Ovary (tissue), 3 donors: Measurements from ENCODE around the gene NUP37.

ENCODE experiments used
- CTCF ChIP-seq, 3 donors: fragments of 450-650 bp in 2 of 3; fragments of 200-600 bp in 1 of 3; IDR thresholded peaks; one replicate each; pipeline versions ENCODE4 v1.5.1 to v1.8.0; 2016 to 2022; ENCODE audit warnings: antibody characterized with exemption in 3 of 3, mild to moderate bottlenecking in 1 of 3
- EP300 ChIP-seq: sonication (generic); formaldehyde crosslinking; IDR thresholded peaks from one replicate; pipeline ENCODE4 v1.6.1; 2017; ENCODE audit warnings: antibody characterized with exemption
- donor health status: DM: no; HTN: no; CAD: no.

- TF ChIP-seq CTCF (IDR thresholded peaks at IDR 0.05) (no peak), EP300 (no peak)
Observed at GRCh38 chr12:102063069-102063468, 56.8 kb downstream of the NUP37 start.
